Activated CD4-positive, alpha-beta memory T cell treated with anti-CD3 and anti-CD28 coated beads, Interleukin-2, amount 10 ng/mL, durations not matched to agents 7 days and 5 days (primary cell): ENCODE results near the gene CSGALNACT2. TPM values are rescaled to one million over a fixed set of nuclear protein-coding genes. Genes with fewer than 3 reads are reported as not detected.

Experiments used
- CTCF ChIA-PET: fragments of 350-600 bp; sonication (Branson Sonifier 250); formaldehyde crosslinking; loops from one replicate; lab custom pipeline; 2021; ENCODE audit warnings: antibody characterized with exemption, inconsistent platforms; lab: Charles Lee
- POLR2A ChIA-PET: fragments of 350-600 bp; sonication (Branson Sonifier 250); formaldehyde crosslinking; loops from one replicate; lab custom pipeline; 2021; ENCODE audit warnings: antibody characterized with exemption; lab: Charles Lee
- DNase-seq: peaks from one replicate; pipeline ENCODE4 v3.0.0-alpha.2; 2020
- H3K27ac Mint-ChIP-seq: one replicate; pipeline ENCODE4 v1.8.0; 2021; ENCODE audit warnings: mild to moderate bottlenecking, mixed read lengths
- H3K27me3 Mint-ChIP-seq: one replicate; pipeline ENCODE4 v1.8.0; 2021; ENCODE audit warnings: mixed read lengths
- H3K36me3 Mint-ChIP-seq: one replicate; pipeline ENCODE4 v1.8.0; 2021; ENCODE audit warnings: low read depth, mixed read lengths
- H3K4me1 Mint-ChIP-seq: one replicate; pipeline ENCODE4 v1.8.0; 2021; ENCODE audit warnings: mixed read lengths
- H3K4me3 Mint-ChIP-seq: one replicate; pipeline ENCODE4 v1.8.0; 2021; ENCODE audit warnings: mild to moderate bottlenecking, mixed read lengths
- H3K9me3 Mint-ChIP-seq: one replicate; pipeline ENCODE4 v1.8.0; 2021; ENCODE audit warnings: mixed read lengths
- total RNA-seq, 2 experiments: library from RNA; stranded (reverse); gene quantifications; one replicate each; pipeline ENCODE4 v1.2.3, GENCODE V29; 2021

CSGALNACT2 gene
- total RNA-seq, 2 experiments from 2014 or later = 64.8 to 66.2 TPM

- peaks cover 13% of the 10 kb centered on the region for H3K4me1 Mint-ChIP-seq
- DNase-seq = no peak
- ChIA-PET POLR2A (interaction anchor here (0.8 to 1.5 kb wide), 2 partner anchors 24 to 26 kb away, joined by 4 to 9 read pairs; partner anchors contain the start of gene CSGALNACT2), CTCF (no interaction called here)
- no peak overlapping the region for H3K4me3 Mint-ChIP-seq
- H3K36me3 Mint-ChIP-seq = no peaks in the 10 kb centered on the region
- H3K9me3 Mint-ChIP-seq = no peaks in the 10 kb centered on the region
- H3K27me3 Mint-ChIP-seq = no peaks in the 10 kb centered on the region
- no peak overlapping the region for H3K27ac Mint-ChIP-seq
Measured at GRCh38 chr10:43114088-43114742, 24.0 kb upstream of the CSGALNACT2 start.

- no peaks in the 10 kb centered on the region for H3K9me3 Mint-ChIP-seq
- CTCF ChIA-PET = no interaction called here
- no peak for DNase-seq
- no peak overlapping the region for H3K27ac Mint-ChIP-seq
- POLR2A ChIA-PET = interaction anchor here (0.7 to 1.5 kb wide), 4 partner anchors 15 to 25 kb away, joined by 3 to 9 read pairs (median 4); partner anchors contain the start of gene CSGALNACT2
- H3K36me3 Mint-ChIP-seq = no peaks in the 10 kb centered on the region
- no peaks in the 10 kb centered on the region for H3K27me3 Mint-ChIP-seq
- peaks cover 19% of the 10 kb centered on the region for H3K4me1 Mint-ChIP-seq
- no peak overlapping the region for H3K4me3 Mint-ChIP-seq
Measured at GRCh38 chr10:43114743-43115611, 23.3 kb upstream of the CSGALNACT2 start.

DNA sequence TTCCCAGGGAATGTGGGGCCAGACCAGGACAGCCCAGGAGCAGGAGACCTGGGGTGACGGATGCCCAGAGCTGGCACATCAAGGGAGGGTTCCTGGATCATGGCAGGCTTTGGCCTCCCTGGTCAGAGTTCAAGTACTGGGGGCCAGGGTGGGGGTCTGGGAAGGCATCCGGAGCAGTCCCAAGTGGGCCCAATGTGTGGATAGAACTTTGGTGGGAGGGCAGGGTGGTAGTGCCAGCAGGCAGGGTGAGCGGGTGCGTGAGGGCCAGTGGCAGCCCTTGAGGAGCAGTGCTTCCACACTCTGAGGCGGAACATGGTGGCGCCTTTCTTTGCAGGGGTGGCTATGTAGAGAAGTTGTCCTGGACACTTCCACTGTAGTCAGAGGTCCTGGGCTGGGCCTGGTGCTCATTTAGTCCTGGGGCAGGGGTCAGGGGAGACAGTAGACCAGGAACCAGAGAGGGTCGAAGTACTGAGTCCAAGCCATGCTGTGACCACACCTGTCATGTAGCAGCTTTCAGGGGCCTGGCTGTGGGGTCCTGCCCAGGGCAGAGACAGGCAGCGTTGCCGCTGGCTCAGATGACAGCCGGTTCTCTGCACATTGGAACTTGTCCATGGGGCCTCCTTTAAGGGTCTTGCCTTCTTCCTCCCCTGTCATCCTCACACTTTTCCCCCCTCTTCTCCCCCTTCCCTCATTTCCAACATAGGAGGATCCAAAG lies 22.2 kb upstream of the CSGALNACT2 start:
- Mint-ChIP-seq H3K27ac (no peak overlapping the region), H3K27me3 (no peaks in the 10 kb centered on the region), H3K4me1 (peaks cover 22% of the 10 kb centered on the region), H3K9me3 (no peaks in the 10 kb centered on the region), H3K36me3 (no peaks in the 10 kb centered on the region), H3K4me3 (no peak overlapping the region)
- CTCF ChIA-PET = no interaction called here
- POLR2A ChIA-PET = interaction anchor here (1.0 kb wide), 1 partner anchor 22 kb away, joined by 4 read pairs; the partner anchor contains the start of gene CSGALNACT2
- DNase-seq = no peak

GRCh38 chr10:43116596-43116995 lies 21.6 kb upstream of the CSGALNACT2 start:
- no peaks in the 10 kb centered on the region for H3K27me3 Mint-ChIP-seq
- peaks cover 27% of the 10 kb centered on the region for H3K4me1 Mint-ChIP-seq
- H3K9me3 Mint-ChIP-seq = no peaks in the 10 kb centered on the region
- DNase-seq = no peak
- H3K27ac Mint-ChIP-seq = no peak overlapping the region
- H3K36me3 Mint-ChIP-seq = no peaks in the 10 kb centered on the region
- ChIA-PET POLR2A (no interaction called here), CTCF (no interaction called here)
- H3K4me3 Mint-ChIP-seq = no peak overlapping the region

- H3K4me1 Mint-ChIP-seq = peaks cover 34% of the 10 kb centered on the region
- no peak overlapping the region for H3K4me3 Mint-ChIP-seq
- no peak for DNase-seq
- ChIA-PET CTCF (no interaction called here), POLR2A (interaction anchor here (14.0 kb wide), 1 partner anchor 22 kb away, joined by 415 read pairs; the partner anchor contains the start of gene CSGALNACT2)
- no peak overlapping the region for H3K27ac Mint-ChIP-seq
- H3K36me3 Mint-ChIP-seq = no peaks in the 10 kb centered on the region
- H3K27me3 Mint-ChIP-seq = no peaks in the 10 kb centered on the region
- no peaks in the 10 kb centered on the region for H3K9me3 Mint-ChIP-seq
Measured at GRCh38 chr10:43117031-43117776, 21.0 kb upstream of the CSGALNACT2 start.

- ChIA-PET CTCF (no interaction called here), POLR2A (interaction anchor here (1.1 to 14.0 kb wide), 2 partner anchors 11 to 21 kb away, joined by 3 to 415 read pairs; partner anchors contain the start of gene CSGALNACT2)
- no peak overlapping the region for H3K27ac Mint-ChIP-seq
- H3K4me3 Mint-ChIP-seq = no peak overlapping the region
- DNase-seq = no peak
- H3K4me1 Mint-ChIP-seq = peaks cover 41% of the 10 kb centered on the region
- H3K9me3 Mint-ChIP-seq = no peaks in the 10 kb centered on the region
- H3K36me3 Mint-ChIP-seq = no peaks in the 10 kb centered on the region
- H3K27me3 Mint-ChIP-seq = no peaks in the 10 kb centered on the region
Measured at GRCh38 chr10:43117777-43118583, 20.3 kb upstream of the CSGALNACT2 start.

DNA sequence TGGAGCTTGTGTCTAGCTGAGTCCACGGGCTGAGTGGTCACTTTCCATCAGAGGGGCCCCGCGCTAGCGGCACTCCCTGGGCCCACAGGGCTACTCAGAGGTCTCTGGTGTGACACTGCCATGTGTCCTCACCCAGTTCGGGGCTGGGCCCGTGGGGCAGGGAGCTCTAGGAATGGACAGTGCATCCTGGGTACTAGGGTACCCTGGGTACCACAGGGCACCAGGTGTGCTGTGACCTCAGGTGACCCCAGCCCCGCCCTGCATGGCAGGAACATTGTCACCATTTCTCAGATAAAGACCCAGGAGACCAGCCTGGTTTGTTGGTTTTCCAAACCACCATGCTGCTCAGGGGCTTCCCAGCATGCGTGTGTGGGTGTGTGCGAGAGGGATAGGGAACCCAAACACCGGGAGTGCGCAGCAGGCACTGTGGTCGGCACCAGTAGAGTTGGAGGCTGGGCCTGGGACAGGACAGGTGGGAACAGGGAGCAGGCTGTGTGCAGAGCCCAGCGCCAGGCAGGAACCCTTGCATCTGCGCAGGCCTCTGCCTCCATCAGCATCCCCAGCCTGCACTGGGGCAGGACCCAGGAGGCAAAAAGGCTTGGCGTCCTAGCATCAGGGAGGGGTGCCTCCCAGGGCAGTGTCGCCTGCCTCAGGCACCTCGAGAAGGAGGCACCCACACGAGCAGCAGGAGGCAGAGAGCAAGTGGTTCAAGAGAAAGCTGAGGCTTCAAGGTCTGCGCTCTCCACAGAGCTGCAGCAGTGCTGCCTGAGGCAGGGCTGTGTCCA lies 19.4 kb upstream of the CSGALNACT2 start:
- H3K9me3 Mint-ChIP-seq = no peaks in the 10 kb centered on the region
- H3K36me3 Mint-ChIP-seq = no peaks in the 10 kb centered on the region
- DNase-seq = no peak
- no peak overlapping the region for H3K27ac Mint-ChIP-seq
- peaks cover 48% of the 10 kb centered on the region for H3K4me1 Mint-ChIP-seq
- H3K27me3 Mint-ChIP-seq = no peaks in the 10 kb centered on the region
- ChIA-PET CTCF (interaction anchor here (5.3 kb wide), 1 partner anchor 20 kb away, joined by 43 read pairs; the partner anchor contains the start of gene CSGALNACT2), POLR2A (interaction anchor here (1.1 to 14.0 kb wide), 2 partner anchors 11 to 21 kb away, joined by 3 to 415 read pairs; partner anchors contain the start of gene CSGALNACT2)
- no peak overlapping the region for H3K4me3 Mint-ChIP-seq

DNA sequence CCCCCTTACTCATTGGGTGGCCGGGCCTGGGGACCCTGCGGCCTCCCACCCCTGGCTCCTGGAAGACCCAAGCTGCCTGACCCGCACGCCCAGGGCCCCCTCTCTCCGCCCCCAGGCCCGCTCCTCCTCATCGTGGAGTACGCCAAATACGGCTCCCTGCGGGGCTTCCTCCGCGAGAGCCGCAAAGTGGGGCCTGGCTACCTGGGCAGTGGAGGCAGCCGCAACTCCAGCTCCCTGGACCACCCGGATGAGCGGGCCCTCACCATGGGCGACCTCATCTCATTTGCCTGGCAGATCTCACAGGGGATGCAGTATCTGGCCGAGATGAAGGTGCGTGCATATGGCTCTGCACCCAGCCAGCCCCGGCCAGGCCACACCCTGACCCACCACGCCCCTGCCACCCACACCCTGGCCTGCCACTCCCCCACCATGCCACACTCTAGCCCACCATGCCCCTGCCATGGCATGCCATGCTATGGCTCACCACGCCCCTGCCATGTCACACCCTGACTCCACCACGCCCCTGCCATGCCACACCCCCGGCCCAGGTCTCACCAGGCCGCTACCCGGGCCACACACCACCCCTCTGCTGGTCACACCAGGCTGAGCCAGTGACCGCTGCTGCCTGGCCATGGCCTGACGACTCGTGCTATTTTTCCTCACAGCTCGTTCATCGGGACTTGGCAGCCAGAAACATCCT lies 18.7 kb upstream of the CSGALNACT2 start:
- H3K4me3 Mint-ChIP-seq = no peak overlapping the region
- ChIA-PET CTCF (interaction anchor here (1.6 to 5.3 kb wide), 5 partner anchors 10 to 366 kb away, joined by 3 to 43 read pairs (median 10); partner anchors contain the start of gene CSGALNACT2), POLR2A (interaction anchor here (1.0 to 14.0 kb wide), 5 partner anchors 9 to 111 kb away, joined by 3 to 415 read pairs (median 37); partner anchors contain the start of gene CSGALNACT2)
- no peaks in the 10 kb centered on the region for H3K36me3 Mint-ChIP-seq
- no peaks in the 10 kb centered on the region for H3K27me3 Mint-ChIP-seq
- no peak for DNase-seq
- peaks cover 50% of the 10 kb centered on the region for H3K4me1 Mint-ChIP-seq
- peak overlapping the region; percentile 88 for H3K27ac Mint-ChIP-seq
- H3K9me3 Mint-ChIP-seq = no peaks in the 10 kb centered on the region

GRCh38 chr10:43120116-43120928 lies 17.9 kb upstream of the CSGALNACT2 start:
- peaks cover 53% of the 10 kb centered on the region for H3K4me1 Mint-ChIP-seq
- POLR2A ChIA-PET = interaction anchor here (0.9 to 14.0 kb wide), 18 partner anchors 9 to 481 kb away, joined by 3 to 415 read pairs (median 4); partner anchors contain the start of genes BMS1 and CSGALNACT2
- H3K4me3 Mint-ChIP-seq = peak overlapping the region; percentile 37
- DNase-seq = no peak
- no peaks in the 10 kb centered on the region for H3K36me3 Mint-ChIP-seq
- CTCF ChIA-PET = interaction anchor here (0.6 to 5.3 kb wide), 10 partner anchors 9 to 519 kb away, joined by 3 to 43 read pairs (median 6); partner anchors contain the start of gene CSGALNACT2
- no peaks in the 10 kb centered on the region for H3K9me3 Mint-ChIP-seq
- H3K27ac Mint-ChIP-seq = peak overlapping the region; percentile 88
- no peaks in the 10 kb centered on the region for H3K27me3 Mint-ChIP-seq
